ENCODE measurements around the gene PIGH.

DNA sequence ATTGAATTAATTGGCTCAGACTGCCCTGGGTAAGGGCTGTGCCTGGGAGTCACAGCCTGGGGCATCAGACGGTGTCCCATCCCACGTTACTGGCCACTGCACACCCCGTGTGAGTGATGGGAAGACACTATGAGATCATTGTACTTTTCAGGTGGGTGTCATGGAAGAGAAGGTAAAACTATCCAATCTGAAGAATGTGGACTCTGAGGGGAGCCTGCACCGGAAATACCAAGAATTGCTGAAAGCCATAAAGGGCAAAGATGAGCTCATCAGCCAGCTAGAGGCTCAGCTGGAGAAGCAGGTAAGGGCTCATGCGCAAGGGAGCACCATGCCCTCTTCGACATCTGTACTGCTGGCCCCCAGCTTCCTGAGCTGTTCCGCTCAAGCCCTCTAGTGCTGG is 43.0 kb downstream of the PIGH start:
- TF ChIP-seq, protein P1, sequence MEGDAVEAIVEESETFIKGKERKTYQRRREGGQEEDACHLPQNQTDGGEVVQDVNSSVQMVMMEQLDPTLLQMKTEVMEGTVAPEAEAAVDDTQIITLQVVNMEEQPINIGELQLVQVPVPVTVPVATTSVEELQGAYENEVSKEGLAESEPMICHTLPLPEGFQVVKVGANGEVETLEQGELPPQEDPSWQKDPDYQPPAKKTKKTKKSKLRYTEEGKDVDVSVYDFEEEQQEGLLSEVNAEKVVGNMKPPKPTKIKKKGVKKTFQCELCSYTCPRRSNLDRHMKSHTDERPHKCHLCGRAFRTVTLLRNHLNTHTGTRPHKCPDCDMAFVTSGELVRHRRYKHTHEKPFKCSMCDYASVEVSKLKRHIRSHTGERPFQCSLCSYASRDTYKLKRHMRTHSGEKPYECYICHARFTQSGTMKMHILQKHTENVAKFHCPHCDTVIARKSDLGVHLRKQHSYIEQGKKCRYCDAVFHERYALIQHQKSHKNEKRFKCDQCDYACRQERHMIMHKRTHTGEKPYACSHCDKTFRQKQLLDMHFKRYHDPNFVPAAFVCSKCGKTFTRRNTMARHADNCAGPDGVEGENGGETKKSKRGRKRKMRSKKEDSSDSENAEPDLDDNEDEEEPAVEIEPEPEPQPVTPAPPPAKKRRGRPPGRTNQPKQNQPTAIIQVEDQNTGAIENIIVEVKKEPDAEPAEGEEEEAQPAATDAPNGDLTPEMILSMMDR (conservative IDR thresholded peaks at IDR 0.05; ENCODE audit: low read length): no peak
- no peak for TF ChIP-seq EZH2phosphoT487 (IDR thresholded peaks at IDR 0.05; ENCODE audit: borderline replicate concordance)
